A673 (cell line): ENCODE data around the gene FADS6. TPM values are rescaled to one million over a fixed set of nuclear protein-coding genes. Genes with fewer than 3 reads are reported as not detected.

Source experiments
- BruUV-seq: library from RNA; stranded (reverse); fragments of 400-500 nt; replicated peaks from 2 replicates; lab custom pipeline; 2021; lab: Mats Ljungman, UMichigan
- CTCF ChIA-PET: fragments of 300-600 bp; sonication (Branson Sonifier 250); formaldehyde crosslinking; loops from one replicate; lab custom pipeline; 2022; ENCODE audit warnings: antibody characterized with exemption; lab: Charles Lee
- POLR2A ChIA-PET: fragments of 300-600 bp; sonication (Branson Sonifier 250); formaldehyde crosslinking; loops from one replicate; lab custom pipeline; 2022; ENCODE audit warnings: antibody characterized with exemption; ENCODE audit not compliant: low non-redundant PET; lab: Charles Lee
- DNase-seq: peaks from one replicate; pipeline ENCODE4 v3.0.0-alpha.2; 2015; ENCODE audit warnings: low spot score
- H3K27ac ChIP-seq: fragments of 200-600 bp; sonication (generic); 2 replicates; pipeline ENCODE4 v1.5.1; 2016; ENCODE audit warnings: mixed run types, low read depth, mild to moderate bottlenecking, mixed read lengths, antibody characterized with exemption, low read length; ENCODE audit not compliant: poor library complexity, severe bottlenecking
- H3K27me3 ChIP-seq: fragments of 200-600 bp; sonication (generic); replicated peaks from 2 replicates; pipeline ENCODE4 v1.6.1; 2017; ENCODE audit warnings: mixed run types, low read depth, mild to moderate bottlenecking, mixed read lengths, antibody characterized with exemption, low read length; ENCODE audit not compliant: insufficient read depth, poor library complexity
- H3K36me3 ChIP-seq: fragments of 200-600 bp; sonication (generic); 2 replicates; pipeline ENCODE4 v1.6.1; 2016; ENCODE audit warnings: mixed run types, mild to moderate bottlenecking, mixed read lengths, antibody characterized with exemption, low read length; ENCODE audit not compliant: insufficient read depth, poor library complexity, severe bottlenecking
- H3K4me1 ChIP-seq: fragments of 200-600 bp; sonication (generic); 2 replicates; pipeline ENCODE4 v1.6.1; 2017; ENCODE audit warnings: mixed run types, mild to moderate bottlenecking, mixed read lengths, antibody characterized with exemption, low read length; ENCODE audit not compliant: insufficient read depth, poor library complexity, severe bottlenecking
- H3K4me3 ChIP-seq: fragments of 200-600 bp; sonication (generic); 2 replicates; pipeline ENCODE4 v1.5.1; 2016; ENCODE audit warnings: low read depth, mixed run types, mild to moderate bottlenecking, mixed read lengths, low read length; ENCODE audit not compliant: poor library complexity, severe bottlenecking
- H3K9me3 ChIP-seq: fragments of 200-600 bp; sonication (generic); 2 replicates; pipeline ENCODE4 v1.6.1; 2016; ENCODE audit warnings: mixed run types, low read depth, mild to moderate bottlenecking, mixed read lengths, antibody characterized with exemption, low read length; ENCODE audit not compliant: poor library complexity, severe bottlenecking
- EZH2 ChIP-seq: fragments of 200-600 bp; sonication (generic); IDR thresholded peaks from 2 replicates; pipeline ENCODE4 v1.6.1; 2017; ENCODE audit warnings: borderline replicate concordance, low read depth, mild to moderate bottlenecking, mixed read lengths, antibody characterized with exemption, low read length; ENCODE audit not compliant: poor library complexity, severe bottlenecking
- intact Hi-C: fragments of 100-400 bp; cut with micrococcal nuclease; formaldehyde crosslinking; loops from one replicate; pipeline ENCODE4 v1.10.0; 2022; ENCODE audit not compliant: unreplicated experiment
- total RNA-seq: library from RNA; stranded (reverse); gene quantifications from 2 replicates; pipeline ENCODE4 v1.2.3, GENCODE V29; 2021
- TF ChIP-seq, protein P1 (sequence below): fragments of 300-800, 200-600 bp; sonication (generic); conservative IDR thresholded peaks from 2 replicates; pipeline ENCODE4 v1.5.1; 2017; ENCODE audit warnings: low read depth, mild to moderate bottlenecking, antibody characterized with exemption, low read length, moderate library complexity, mixed read lengths

Gene FADS6
- total RNA-seq, 1 experiment from 2014 or later: not detected

- POLR2A ChIA-PET: no interaction called here
These were observed 34.6 kb downstream of the FADS6 start for GRCh38 chr17:74858672-74859458.

GRCh38 chr17:74857191-74857590 is 36.2 kb downstream of the FADS6 start:
- no peaks in the 10 kb centered on the region for H3K9me3 ChIP-seq
- POLR2A ChIA-PET: no interaction called here
- H3K27ac ChIP-seq: no peak overlapping the region
- H3K4me1 ChIP-seq: peaks cover 21% of the 10 kb centered on the region
- H3K4me3 ChIP-seq: no peak overlapping the region
- intact Hi-C loops: no loop called here
- no TSS peak for BruUV-seq
- H3K27me3 ChIP-seq: peaks cover 43% of the 10 kb centered on the region
- DNase-seq: no peak
- no peaks in the 10 kb centered on the region for H3K36me3 ChIP-seq
- TF ChIP-seq, protein P1, sequence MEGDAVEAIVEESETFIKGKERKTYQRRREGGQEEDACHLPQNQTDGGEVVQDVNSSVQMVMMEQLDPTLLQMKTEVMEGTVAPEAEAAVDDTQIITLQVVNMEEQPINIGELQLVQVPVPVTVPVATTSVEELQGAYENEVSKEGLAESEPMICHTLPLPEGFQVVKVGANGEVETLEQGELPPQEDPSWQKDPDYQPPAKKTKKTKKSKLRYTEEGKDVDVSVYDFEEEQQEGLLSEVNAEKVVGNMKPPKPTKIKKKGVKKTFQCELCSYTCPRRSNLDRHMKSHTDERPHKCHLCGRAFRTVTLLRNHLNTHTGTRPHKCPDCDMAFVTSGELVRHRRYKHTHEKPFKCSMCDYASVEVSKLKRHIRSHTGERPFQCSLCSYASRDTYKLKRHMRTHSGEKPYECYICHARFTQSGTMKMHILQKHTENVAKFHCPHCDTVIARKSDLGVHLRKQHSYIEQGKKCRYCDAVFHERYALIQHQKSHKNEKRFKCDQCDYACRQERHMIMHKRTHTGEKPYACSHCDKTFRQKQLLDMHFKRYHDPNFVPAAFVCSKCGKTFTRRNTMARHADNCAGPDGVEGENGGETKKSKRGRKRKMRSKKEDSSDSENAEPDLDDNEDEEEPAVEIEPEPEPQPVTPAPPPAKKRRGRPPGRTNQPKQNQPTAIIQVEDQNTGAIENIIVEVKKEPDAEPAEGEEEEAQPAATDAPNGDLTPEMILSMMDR: no peak
- TF ChIP-seq EZH2: no peak
- CTCF ChIA-PET: no interaction called here

More at GRCh38 chr17:74858672-74859458, 34.6 kb downstream of the FADS6 start:
- intact Hi-C loops: no loop called here
- TF ChIP-seq, protein P1: no peak
- no peak for TF ChIP-seq EZH2
- Histone ChIP-seq H3K36me3 (no peaks in the 10 kb centered on the region), H3K27ac (no peak overlapping the region), H3K9me3 (no peaks in the 10 kb centered on the region), H3K4me3 (peak overlapping the region; percentile 49), H3K4me1 (peaks cover 21% of the 10 kb centered on the region), H3K27me3 (peaks cover 31% of the 10 kb centered on the region)
- CTCF ChIA-PET: interaction anchor here (0.6 to 1.4 kb wide), 3 partner anchors 36 to 82 kb away, joined by 3 to 9 read pairs (median 4); partner anchors contain the start of gene NAT9
- DNase-seq: no peak
- BruUV-seq: no TSS peak

DNA sequence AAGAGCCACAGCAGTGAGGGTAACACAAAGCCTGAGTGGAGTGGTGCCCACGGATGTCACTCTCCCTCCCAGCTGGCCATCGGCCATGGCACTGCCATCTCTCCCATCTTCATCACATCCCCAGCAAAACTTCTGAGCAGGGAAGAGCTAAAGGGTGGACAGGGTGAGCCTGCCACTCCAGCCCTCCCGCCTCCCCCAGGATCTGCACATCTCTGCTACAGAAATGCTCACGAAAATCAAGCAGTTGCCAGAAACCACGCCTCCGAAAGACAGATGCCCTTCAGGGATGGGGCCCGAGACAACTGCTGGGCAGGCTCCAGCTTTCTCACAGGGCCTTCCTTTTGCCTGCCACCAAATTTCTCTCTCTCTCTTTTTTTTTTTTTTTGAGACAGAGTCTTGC is 37.3 kb downstream of the FADS6 start:
- Histone ChIP-seq H3K27ac (no peak overlapping the region), H3K4me1 (peaks cover 13% of the 10 kb centered on the region), H3K27me3 (peaks cover 41% of the 10 kb centered on the region), H3K9me3 (no peaks in the 10 kb centered on the region), H3K4me3 (no peak overlapping the region), H3K36me3 (no peaks in the 10 kb centered on the region)
- intact Hi-C loops: no loop called here
- no peak for DNase-seq
- BruUV-seq: no TSS peak
- ChIA-PET POLR2A (interaction anchor here (0.6 kb wide), 1 partner anchor 24 kb away, joined by 3 read pairs; no protein-coding TSS in a partner anchor), CTCF (interaction anchor here (0.6 kb wide), 1 partner anchor 106 kb away, joined by 4 read pairs; no protein-coding TSS in a partner anchor)
- TF ChIP-seq EZH2: no peak
